ENCODE data around the gene SH2D5. TPM values are rescaled to one million over a fixed set of nuclear protein-coding genes. Genes with fewer than 3 reads are reported as not detected.

Gene SH2D5
- polyA plus RNA-seq, 1 donor from 2014 or later: 14.1 TPM

DNA sequence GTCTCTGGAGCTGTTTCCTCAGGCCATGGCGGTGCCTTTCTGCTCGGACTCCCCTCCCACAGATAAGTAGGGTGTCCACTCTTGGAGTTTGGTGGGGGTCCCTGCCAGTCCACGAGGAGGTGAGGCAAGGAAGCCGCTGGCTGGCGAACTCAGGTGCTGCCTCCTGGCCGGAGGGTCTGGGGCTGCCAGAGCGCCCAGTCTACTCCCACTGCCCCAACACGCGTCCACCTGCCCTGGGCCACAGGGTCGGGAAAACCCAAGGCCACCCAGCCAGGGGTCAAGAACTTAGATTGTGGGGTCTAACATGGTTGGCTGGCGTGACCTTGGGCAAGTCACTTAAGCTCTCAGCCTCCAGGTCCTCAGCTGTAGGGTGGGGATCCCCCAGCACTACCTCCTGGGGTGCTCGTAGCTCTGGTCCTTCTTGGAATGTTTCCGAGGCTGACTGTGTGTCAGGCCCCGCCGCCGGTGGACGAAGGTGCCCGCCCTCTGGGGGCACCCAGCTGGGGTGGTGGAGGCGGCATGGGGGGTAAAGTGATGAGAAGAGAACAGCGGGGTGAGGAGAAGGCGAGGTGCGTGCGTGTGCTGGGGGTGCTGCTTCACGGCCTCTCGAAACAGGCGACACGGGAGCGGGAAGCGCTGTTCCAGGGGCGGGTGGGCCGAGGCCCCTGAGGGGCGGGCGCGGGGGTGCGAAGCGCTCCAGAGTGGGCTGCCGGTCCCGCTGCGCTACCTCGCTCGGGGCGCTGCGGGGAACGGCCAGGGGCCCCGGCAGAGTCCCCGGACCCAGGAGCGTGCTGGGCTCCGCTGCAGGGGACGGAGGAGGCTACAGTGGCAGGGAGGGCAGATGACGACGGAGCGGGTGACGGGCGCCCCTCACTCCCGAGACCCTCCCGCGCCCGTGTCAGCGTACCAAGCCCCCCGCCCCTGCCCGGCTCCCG, 1.2 kb downstream of the SH2D5 start:
- TF ChIP-seq, protein P1, sequence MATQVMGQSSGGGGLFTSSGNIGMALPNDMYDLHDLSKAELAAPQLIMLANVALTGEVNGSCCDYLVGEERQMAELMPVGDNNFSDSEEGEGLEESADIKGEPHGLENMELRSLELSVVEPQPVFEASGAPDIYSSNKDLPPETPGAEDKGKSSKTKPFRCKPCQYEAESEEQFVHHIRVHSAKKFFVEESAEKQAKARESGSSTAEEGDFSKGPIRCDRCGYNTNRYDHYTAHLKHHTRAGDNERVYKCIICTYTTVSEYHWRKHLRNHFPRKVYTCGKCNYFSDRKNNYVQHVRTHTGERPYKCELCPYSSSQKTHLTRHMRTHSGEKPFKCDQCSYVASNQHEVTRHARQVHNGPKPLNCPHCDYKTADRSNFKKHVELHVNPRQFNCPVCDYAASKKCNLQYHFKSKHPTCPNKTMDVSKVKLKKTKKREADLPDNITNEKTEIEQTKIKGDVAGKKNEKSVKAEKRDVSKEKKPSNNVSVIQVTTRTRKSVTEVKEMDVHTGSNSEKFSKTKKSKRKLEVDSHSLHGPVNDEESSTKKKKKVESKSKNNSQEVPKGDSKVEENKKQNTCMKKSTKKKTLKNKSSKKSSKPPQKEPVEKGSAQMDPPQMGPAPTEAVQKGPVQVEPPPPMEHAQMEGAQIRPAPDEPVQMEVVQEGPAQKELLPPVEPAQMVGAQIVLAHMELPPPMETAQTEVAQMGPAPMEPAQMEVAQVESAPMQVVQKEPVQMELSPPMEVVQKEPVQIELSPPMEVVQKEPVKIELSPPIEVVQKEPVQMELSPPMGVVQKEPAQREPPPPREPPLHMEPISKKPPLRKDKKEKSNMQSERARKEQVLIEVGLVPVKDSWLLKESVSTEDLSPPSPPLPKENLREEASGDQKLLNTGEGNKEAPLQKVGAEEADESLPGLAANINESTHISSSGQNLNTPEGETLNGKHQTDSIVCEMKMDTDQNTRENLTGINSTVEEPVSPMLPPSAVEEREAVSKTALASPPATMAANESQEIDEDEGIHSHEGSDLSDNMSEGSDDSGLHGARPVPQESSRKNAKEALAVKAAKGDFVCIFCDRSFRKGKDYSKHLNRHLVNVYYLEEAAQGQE (IDR thresholded peaks at IDR 0.05; ENCODE audit: borderline replicate concordance): no peak
- no peak for TF ChIP-seq EP300 (conservative IDR thresholded peaks at IDR 0.05; ENCODE audit: poor library complexity, severe bottlenecking)
- no peak for TF ChIP-seq TAF1 (IDR thresholded peaks at IDR 0.05; ENCODE audit: low read depth)
- no peak for TF ChIP-seq SMC3 (conservative IDR thresholded peaks at IDR 0.05; ENCODE audit: poor library complexity)
- no peak for TF ChIP-seq EZH2 (IDR thresholded peaks at IDR 0.05; ENCODE audit: borderline replicate concordance, insufficient read depth, low read length, poor library complexity, severe bottlenecking)
- no peak for TF ChIP-seq CTCF (IDR thresholded peaks at IDR 0.05; ENCODE audit: poor library complexity, severe bottlenecking)
- no peak for TF ChIP-seq RAD21 (conservative IDR thresholded peaks at IDR 0.05)
- no peak for TF ChIP-seq MXI1 (conservative IDR thresholded peaks at IDR 0.05; ENCODE audit: poor library complexity, severe bottlenecking)
- TF ChIP-seq POLR2AphosphoS5 (IDR thresholded peaks at IDR 0.05): no peak
- Histone ChIP-seq H2AFZ (ENCODE audit: low read depth, low read length) (no peak overlapping the region), H3F3A (ENCODE audit: insufficient read depth, low read length, poor library complexity, severe bottlenecking) (no peaks in the 10 kb centered on the region), H3K27me3 (ENCODE audit: insufficient read depth, low read depth, low read length) (peaks cover 11% of the 10 kb centered on the region), H3K27ac (ENCODE audit: low read length) (no peak overlapping the region), H3K4me3 (ENCODE audit: low read length) (peak overlapping the region; percentile 71), H3K79me2 (replicated peaks; ENCODE audit: insufficient read depth, low read length) (no peaks in the 10 kb centered on the region), H3K9me2 (ENCODE audit: insufficient read depth, low read length) (no peaks in the 10 kb centered on the region), H3K36me3 (ENCODE audit: insufficient read depth, low read length) (no peaks in the 10 kb centered on the region), H4K20me1 (ENCODE audit: insufficient read depth) (no peaks in the 10 kb centered on the region), H3K9ac (ENCODE audit: low read length) (peak overlapping the region; percentile 55), H3K9me3 (ENCODE audit: low read length) (no peaks in the 10 kb centered on the region), H3K4me2 (ENCODE audit: low read length) (no peak overlapping the region)

GRCh38 chr1:20730690-20731056, 1.8 kb downstream of the SH2D5 start:
- no peak overlapping the region for H3K9ac ChIP-seq (ENCODE audit: low read length)
- H3K27ac ChIP-seq (ENCODE audit: low read length): no peak overlapping the region
- no peaks in the 10 kb centered on the region for H3K79me2 ChIP-seq (replicated peaks; ENCODE audit: insufficient read depth, low read length)
- no peaks in the 10 kb centered on the region for H3K36me3 ChIP-seq (ENCODE audit: insufficient read depth, low read length)
- H3K4me2 ChIP-seq (ENCODE audit: low read length): no peak overlapping the region
- H4K20me1 ChIP-seq (ENCODE audit: insufficient read depth): no peaks in the 10 kb centered on the region
- H3K9me3 ChIP-seq (ENCODE audit: low read length): no peaks in the 10 kb centered on the region
- no peak overlapping the region for H2AFZ ChIP-seq (ENCODE audit: low read depth, low read length)
- TF ChIP-seq CTCF (IDR thresholded peaks at IDR 0.05; ENCODE audit: poor library complexity, severe bottlenecking): no peak
- TF ChIP-seq SMC3 (conservative IDR thresholded peaks at IDR 0.05; ENCODE audit: poor library complexity): no peak
- no peak for TF ChIP-seq MXI1 (conservative IDR thresholded peaks at IDR 0.05; ENCODE audit: poor library complexity, severe bottlenecking)
- TF ChIP-seq, protein P1 (IDR thresholded peaks at IDR 0.05; ENCODE audit: borderline replicate concordance): no peak
- TF ChIP-seq TAF1 (IDR thresholded peaks at IDR 0.05; ENCODE audit: low read depth): no peak
- TF ChIP-seq POLR2AphosphoS5 (IDR thresholded peaks at IDR 0.05): no peak
- no peak for TF ChIP-seq RAD21 (conservative IDR thresholded peaks at IDR 0.05)
- TF ChIP-seq EZH2 (IDR thresholded peaks at IDR 0.05; ENCODE audit: borderline replicate concordance, insufficient read depth, low read length, poor library complexity, severe bottlenecking): no peak
- no peak for TF ChIP-seq EP300 (conservative IDR thresholded peaks at IDR 0.05; ENCODE audit: poor library complexity, severe bottlenecking)
- no peaks in the 10 kb centered on the region for H3F3A ChIP-seq (ENCODE audit: insufficient read depth, low read length, poor library complexity, severe bottlenecking)
- H3K4me3 ChIP-seq (ENCODE audit: low read length): peak overlapping the region; percentile 71
- peaks cover 11% of the 10 kb centered on the region for H3K27me3 ChIP-seq (ENCODE audit: insufficient read depth, low read depth, low read length)
- no peaks in the 10 kb centered on the region for H3K9me2 ChIP-seq (ENCODE audit: insufficient read depth, low read length)
